ENCODE data around the gene SYNDIG1.

- no peak for TF ChIP-seq POLR2A (conservative IDR thresholded peaks at IDR 0.05)
- TF ChIP-seq ZNF274 (IDR thresholded peaks at IDR 0.05; ENCODE audit: borderline replicate concordance, low read depth, low read length): no peak
- no peak for TF ChIP-seq U2AF2 (optimal IDR thresholded peaks at IDR 0.05; ENCODE audit: low read depth, low read length)
- no peak for TF ChIP-seq CEBPB (tag; IDR thresholded peaks at IDR 0.05)
- TF ChIP-seq JUNB (CRISPR knock-in tag; conservative IDR thresholded peaks at IDR 0.05): no peak
- TF ChIP-seq MXI1 (IDR thresholded peaks at IDR 0.05; ENCODE audit: low read depth, low read length): no peak
Observed at GRCh38 chr20:24450177-24450576, 19.3 kb upstream of the SYNDIG1 start.
